ENCODE results near the gene PTPRG. TPM values are rescaled to one million over a fixed set of nuclear protein-coding genes. Genes with fewer than 3 reads are reported as not detected.

PTPRG gene
- total RNA-seq, 2 experiments from 2014 or later: 0.24 to 0.37 TPM

DNA sequence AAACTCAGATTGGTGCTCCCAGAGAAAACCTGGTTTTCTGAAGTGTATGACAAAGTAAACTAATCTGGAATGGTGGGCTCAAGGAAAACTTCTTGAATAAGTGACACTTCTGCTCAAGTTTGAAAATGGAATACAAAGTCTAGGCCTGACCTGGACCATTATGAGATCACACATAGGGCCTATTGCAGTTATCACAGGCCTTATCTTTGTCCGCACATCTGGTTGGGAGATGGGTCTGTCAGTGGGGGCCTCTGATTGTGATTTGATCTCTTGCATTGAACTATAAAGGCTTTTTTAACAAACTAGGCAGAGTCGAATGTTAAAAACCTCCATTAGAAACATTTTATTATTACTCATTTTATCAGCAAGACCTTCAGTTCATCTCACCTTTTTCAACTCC lies 405.6 kb downstream of the PTPRG start:
- Mint-ChIP-seq H3K27ac (no peak overlapping the region), H3K36me3 (ENCODE audit: low read depth) (no peaks in the 10 kb centered on the region), H3K4me3 (no peak overlapping the region), H3K4me1 (ENCODE audit: low read depth) (no peaks in the 10 kb centered on the region), H3K9me3 (no peaks in the 10 kb centered on the region), H3K27me3 (ENCODE audit: low read depth) (no peaks in the 10 kb centered on the region)
- intact Hi-C loops (cut with micrococcal nuclease): no loop called here
- no peak for DNase-seq
- CTCF ChIA-PET: no interaction called here

- H3K4me3 Mint-ChIP-seq: no peak overlapping the region
- DNase-seq: no peak
- intact Hi-C loops (cut with micrococcal nuclease): no loop called here
- no peak overlapping the region for H3K27ac Mint-ChIP-seq
- no peaks in the 10 kb centered on the region for H3K9me3 Mint-ChIP-seq
- H3K27me3 Mint-ChIP-seq (ENCODE audit: low read depth): no peaks in the 10 kb centered on the region
- H3K36me3 Mint-ChIP-seq (ENCODE audit: low read depth): no peaks in the 10 kb centered on the region
- CTCF ChIA-PET: no interaction called here
- H3K4me1 Mint-ChIP-seq (ENCODE audit: low read depth): no peaks in the 10 kb centered on the region
These were observed 406.6 kb downstream of the PTPRG start for GRCh38 chr3:61967937-61968336.

DNA sequence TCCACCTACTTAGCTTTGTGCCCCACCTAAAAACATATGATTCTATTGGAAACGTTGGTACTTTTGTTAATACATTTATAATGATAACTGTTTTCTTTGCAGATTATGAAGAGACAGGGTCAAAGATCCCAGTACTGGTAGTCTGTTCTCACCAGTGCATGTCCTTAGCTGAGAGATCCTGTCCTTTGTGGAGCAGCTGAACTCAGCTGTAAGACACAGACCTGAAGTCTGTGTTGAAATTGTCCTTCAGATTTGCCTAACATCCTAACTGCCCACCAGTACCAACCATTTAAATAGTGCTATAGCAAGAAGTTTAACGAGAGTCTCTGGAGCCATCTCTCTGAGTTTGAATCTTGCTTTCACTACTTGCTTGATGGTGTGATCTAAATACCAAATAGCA lies 413.3 kb downstream of the PTPRG start:
- Mint-ChIP-seq H3K27me3 (ENCODE audit: low read depth) (no peaks in the 10 kb centered on the region), H3K36me3 (ENCODE audit: low read depth) (no peaks in the 10 kb centered on the region), H3K4me1 (ENCODE audit: low read depth) (no peaks in the 10 kb centered on the region), H3K4me3 (no peak overlapping the region), H3K27ac (no peak overlapping the region), H3K9me3 (no peaks in the 10 kb centered on the region)
- intact Hi-C loops (cut with micrococcal nuclease): no loop called here
- CTCF ChIA-PET: interaction anchor here (0.5 kb wide), 1 partner anchor 11 kb away, joined by 3 read pairs; no protein-coding TSS in a partner anchor
- DNase-seq: no peak

GRCh38 chr3:61975199-61975598 lies 413.8 kb downstream of the PTPRG start:
- no peak overlapping the region for H3K4me3 Mint-ChIP-seq
- intact Hi-C loops (cut with micrococcal nuclease): no loop called here
- DNase-seq: no peak
- no peaks in the 10 kb centered on the region for H3K36me3 Mint-ChIP-seq (ENCODE audit: low read depth)
- no peaks in the 10 kb centered on the region for H3K27me3 Mint-ChIP-seq (ENCODE audit: low read depth)
- CTCF ChIA-PET: no interaction called here
- H3K9me3 Mint-ChIP-seq: no peaks in the 10 kb centered on the region
- no peaks in the 10 kb centered on the region for H3K4me1 Mint-ChIP-seq (ENCODE audit: low read depth)
- no peak overlapping the region for H3K27ac Mint-ChIP-seq

- Mint-ChIP-seq H3K36me3 (ENCODE audit: low read depth) (no peaks in the 10 kb centered on the region), H3K4me1 (ENCODE audit: low read depth) (no peaks in the 10 kb centered on the region), H3K9me3 (no peaks in the 10 kb centered on the region), H3K4me3 (no peak overlapping the region), H3K27ac (no peak overlapping the region), H3K27me3 (ENCODE audit: low read depth) (no peaks in the 10 kb centered on the region)
- intact Hi-C loops (cut with micrococcal nuclease): no loop called here
- no peak for DNase-seq
- CTCF ChIA-PET: no interaction called here
These were observed 414.6 kb downstream of the PTPRG start for GRCh38 chr3:61975936-61976335.

- no peaks in the 10 kb centered on the region for H3K27me3 Mint-ChIP-seq (ENCODE audit: low read depth)
- H3K9me3 Mint-ChIP-seq: no peaks in the 10 kb centered on the region
- H3K36me3 Mint-ChIP-seq (ENCODE audit: low read depth): no peaks in the 10 kb centered on the region
- no peak for DNase-seq
- H3K4me3 Mint-ChIP-seq: no peak overlapping the region
- H3K27ac Mint-ChIP-seq: no peak overlapping the region
- no peaks in the 10 kb centered on the region for H3K4me1 Mint-ChIP-seq (ENCODE audit: low read depth)
- intact Hi-C loops (cut with micrococcal nuclease): no loop called here
- CTCF ChIA-PET: no interaction called here
These were observed 417.4 kb downstream of the PTPRG start for GRCh38 chr3:61978460-61979419.

- DNase-seq: no peak
- intact Hi-C loops (cut with micrococcal nuclease): no loop called here
- CTCF ChIA-PET: no interaction called here
- no peaks in the 10 kb centered on the region for H3K36me3 Mint-ChIP-seq (ENCODE audit: low read depth)
- H3K4me1 Mint-ChIP-seq (ENCODE audit: low read depth): no peaks in the 10 kb centered on the region
- no peaks in the 10 kb centered on the region for H3K27me3 Mint-ChIP-seq (ENCODE audit: low read depth)
- no peaks in the 10 kb centered on the region for H3K9me3 Mint-ChIP-seq
- no peak overlapping the region for H3K27ac Mint-ChIP-seq
- no peak overlapping the region for H3K4me3 Mint-ChIP-seq
These were observed 418.3 kb downstream of the PTPRG start for GRCh38 chr3:61979638-61980037.

GRCh38 chr3:61980041-61980440 lies 418.7 kb downstream of the PTPRG start:
- CTCF ChIA-PET: no interaction called here
- no peaks in the 10 kb centered on the region for H3K4me1 Mint-ChIP-seq (ENCODE audit: low read depth)
- intact Hi-C loops (cut with micrococcal nuclease): no loop called here
- H3K4me3 Mint-ChIP-seq: no peak overlapping the region
- H3K27me3 Mint-ChIP-seq (ENCODE audit: low read depth): no peaks in the 10 kb centered on the region
- no peaks in the 10 kb centered on the region for H3K9me3 Mint-ChIP-seq
- no peak for DNase-seq
- no peaks in the 10 kb centered on the region for H3K36me3 Mint-ChIP-seq (ENCODE audit: low read depth)
- no peak overlapping the region for H3K27ac Mint-ChIP-seq

- Mint-ChIP-seq H3K27me3 (ENCODE audit: low read depth) (no peaks in the 10 kb centered on the region), H3K27ac (no peak overlapping the region), H3K36me3 (ENCODE audit: low read depth) (no peaks in the 10 kb centered on the region), H3K9me3 (no peaks in the 10 kb centered on the region), H3K4me1 (ENCODE audit: low read depth) (no peaks in the 10 kb centered on the region), H3K4me3 (no peak overlapping the region)
- DNase-seq: no peak
- CTCF ChIA-PET: no interaction called here
- intact Hi-C loops (cut with micrococcal nuclease): no loop called here
These were observed 419.7 kb downstream of the PTPRG start for GRCh38 chr3:61981060-61981459.

DNA sequence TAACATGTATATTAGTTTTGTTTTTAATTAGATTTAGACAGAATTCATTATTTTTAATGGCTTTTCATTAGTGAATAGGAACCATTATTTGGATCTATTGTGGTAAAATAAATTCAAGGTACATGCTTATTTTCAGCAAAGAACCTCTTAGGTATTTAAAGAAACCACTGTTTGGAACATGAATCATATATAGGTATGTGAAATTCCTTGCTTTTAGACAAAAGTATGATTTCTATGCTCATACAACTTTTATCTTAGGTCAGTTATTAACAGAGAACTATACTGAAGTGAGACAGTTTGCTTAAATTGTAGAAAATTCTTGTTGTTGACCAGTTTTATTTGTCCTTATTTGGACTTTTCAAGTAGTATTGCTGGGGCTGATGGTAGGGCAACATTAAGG lies 422.1 kb downstream of the PTPRG start:
- Mint-ChIP-seq H3K36me3 (ENCODE audit: low read depth) (no peaks in the 10 kb centered on the region), H3K4me3 (no peak overlapping the region), H3K4me1 (ENCODE audit: low read depth) (no peaks in the 10 kb centered on the region), H3K27me3 (ENCODE audit: low read depth) (peaks cover 4% of the 10 kb centered on the region), H3K27ac (no peak overlapping the region), H3K9me3 (no peaks in the 10 kb centered on the region)
- intact Hi-C loops (cut with micrococcal nuclease): no loop called here
- no peak for DNase-seq
- CTCF ChIA-PET: no interaction called here

- no peak overlapping the region for H3K4me3 Mint-ChIP-seq
- CTCF ChIA-PET: interaction anchor here (0.6 kb wide), 1 partner anchor 395 kb away, joined by 3 read pairs; no protein-coding TSS in a partner anchor
- DNase-seq: no peak
- peaks cover 4% of the 10 kb centered on the region for H3K27me3 Mint-ChIP-seq (ENCODE audit: low read depth)
- no peak overlapping the region for H3K27ac Mint-ChIP-seq
- no peaks in the 10 kb centered on the region for H3K36me3 Mint-ChIP-seq (ENCODE audit: low read depth)
- intact Hi-C loops (cut with micrococcal nuclease): no loop called here
- H3K4me1 Mint-ChIP-seq (ENCODE audit: low read depth): no peaks in the 10 kb centered on the region
- H3K9me3 Mint-ChIP-seq: no peaks in the 10 kb centered on the region
These were observed 423.6 kb downstream of the PTPRG start for GRCh38 chr3:61985020-61985419.

GRCh38 chr3:61986473-61986872 lies 425.1 kb downstream of the PTPRG start:
- CTCF ChIA-PET: no interaction called here
- H3K36me3 Mint-ChIP-seq (ENCODE audit: low read depth): no peaks in the 10 kb centered on the region
- H3K4me1 Mint-ChIP-seq (ENCODE audit: low read depth): no peaks in the 10 kb centered on the region
- no peak overlapping the region for H3K4me3 Mint-ChIP-seq
- no peaks in the 10 kb centered on the region for H3K9me3 Mint-ChIP-seq
- intact Hi-C loops (cut with micrococcal nuclease): no loop called here
- no peak overlapping the region for H3K27ac Mint-ChIP-seq
- DNase-seq: no peak
- peaks cover 4% of the 10 kb centered on the region for H3K27me3 Mint-ChIP-seq (ENCODE audit: low read depth)

DNA sequence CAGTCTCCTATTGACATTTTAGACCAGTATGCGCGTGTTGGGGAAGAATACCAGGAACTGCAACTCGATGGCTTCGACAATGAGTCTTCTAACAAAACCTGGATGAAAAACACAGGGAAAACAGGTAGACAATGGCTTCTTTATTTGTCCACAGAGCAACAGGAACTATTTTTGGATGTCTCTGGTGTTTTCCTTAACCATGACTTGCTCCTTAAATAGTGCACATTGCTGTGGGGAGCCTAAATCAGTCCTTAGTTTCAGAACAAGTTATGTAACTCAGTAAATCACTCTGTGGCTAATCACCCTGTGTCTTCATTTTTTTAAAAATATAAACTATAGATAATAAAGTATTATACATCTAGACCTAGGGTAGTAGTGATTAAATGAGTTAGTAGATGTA lies 428.3 kb downstream of the PTPRG start:
- Mint-ChIP-seq H3K36me3 (ENCODE audit: low read depth) (no peaks in the 10 kb centered on the region), H3K27ac (no peak overlapping the region), H3K4me1 (ENCODE audit: low read depth) (no peaks in the 10 kb centered on the region), H3K9me3 (no peaks in the 10 kb centered on the region), H3K4me3 (no peak overlapping the region), H3K27me3 (ENCODE audit: low read depth) (peaks cover 4% of the 10 kb centered on the region)
- intact Hi-C loops (cut with micrococcal nuclease): no loop called here
- DNase-seq: no peak
- CTCF ChIA-PET: no interaction called here
